H1 (cell line): ENCODE data around the gene RAMP1. TPM values are rescaled to one million over a fixed set of nuclear protein-coding genes. Genes with fewer than 3 reads are reported as not detected.

Experiments used
- CTCF ChIA-PET: fragments of 300-600 bp; sonication (Branson Sonifier 250); formaldehyde crosslinking; loops from one replicate; lab custom pipeline; 2021; ENCODE audit not compliant: partially characterized antibody; lab: Charles Lee
- POLR2A ChIA-PET: fragments of 300-600 bp; sonication (Branson Sonifier 250); formaldehyde crosslinking; loops from one replicate; lab custom pipeline; 2021; ENCODE audit warnings: inconsistent platforms; ENCODE audit not compliant: partially characterized antibody; lab: Charles Lee
- DNase-seq, 2 experiments: peaks; one replicate each; pipeline versions ENCODE4 v3.0.0 to v3.0.0-alpha.2; 2010 to 2022; ENCODE audit warnings: low spot score in 2 of 2, low read depth in 1 of 2, mixed read lengths in 1 of 2
- FAIRE-seq: peaks from 2 replicates; lab custom pipeline; 2011; peaks lifted over from hg19 to GRCh38; lab: Jason Lieb, UNC
- H2AFZ ChIP-seq: 2 replicates; pipeline ENCODE4 v1.8.1; 2012; ENCODE audit warnings: low read length, inconsistent platforms
- H2AK5ac ChIP-seq: 2 replicates; pipeline ENCODE4 v1.6.1; 2013; ENCODE audit warnings: low read depth, low read length
- H2BK120ac ChIP-seq: replicated peaks from 2 replicates; pipeline ENCODE3; 2013; ENCODE audit warnings: low read depth, low read length, inconsistent platforms
- H2BK12ac ChIP-seq: 2 replicates; pipeline ENCODE4 v1.6.1; 2013; ENCODE audit warnings: low read depth, low read length
- H2BK15ac ChIP-seq: 2 replicates; pipeline ENCODE4 v1.6.1; 2013; ENCODE audit warnings: low read length
- H2BK20ac ChIP-seq: 2 replicates; pipeline ENCODE4 v1.6.1; 2013; ENCODE audit warnings: low read length
- H2BK5ac ChIP-seq: 2 replicates; pipeline ENCODE4 v1.6.1; 2013; ENCODE audit warnings: low read depth, low read length
- H3K14ac ChIP-seq: 2 replicates; pipeline ENCODE4 v1.6.1; 2013; ENCODE audit warnings: inconsistent platforms; ENCODE audit not compliant: insufficient read length
- H3K18ac ChIP-seq: 2 replicates; pipeline ENCODE4 v1.6.1; 2013; ENCODE audit warnings: low read length; ENCODE audit errors: extremely low read depth
- H3K23ac ChIP-seq: 2 replicates; pipeline ENCODE4 v1.6.1; 2013; ENCODE audit warnings: inconsistent platforms; ENCODE audit not compliant: insufficient read length
- H3K23me2 ChIP-seq: 2 replicates; pipeline ENCODE4 v1.6.1; 2013; ENCODE audit warnings: low read depth, low read length
- H3K27ac ChIP-seq: 2 replicates; pipeline ENCODE4 v1.6.1; 2011; ENCODE audit warnings: low read depth, low read length, inconsistent platforms
- H3K27me3 ChIP-seq, 4 experiments: replicated peaks in 1 of 4; 1 replicate in 1 of 4; 2 replicates in 3 of 4; pipeline versions ENCODE4 v1.6.1 to v1.8.1; 2011 to 2013; ENCODE audit warnings: low read length in 3 of 4, mild to moderate bottlenecking in 3 of 4, inconsistent platforms in 2 of 4, mixed read lengths in 2 of 4, moderate library complexity in 1 of 4; ENCODE audit not compliant: control insufficient read depth in 3 of 4, insufficient read depth in 3 of 4; ENCODE audit errors: extremely low read depth in 1 of 4
- H3K36me3 ChIP-seq, 4 experiments: 2 replicates each; pipeline versions ENCODE4 v1.6.1 to v1.8.1; 2011 to 2013; ENCODE audit warnings: mild to moderate bottlenecking in 4 of 4, low read length in 3 of 4, moderate library complexity in 2 of 4, control low read depth in 1 of 4, inconsistent platforms in 1 of 4; ENCODE audit not compliant: insufficient read depth in 4 of 4, control insufficient read depth in 2 of 4
- H3K4ac ChIP-seq: replicated peaks from 2 replicates; pipeline ENCODE3; 2013; ENCODE audit warnings: low read length, low read depth, mixed read lengths, inconsistent platforms; ENCODE audit not compliant: insufficient read length
- H3K4me1 ChIP-seq, 4 experiments: replicated peaks in 1 of 4; 1 replicate in 1 of 4; 2 replicates in 3 of 4; pipeline versions ENCODE4 v1.6.1 to v1.8.1; 2011 to 2013; ENCODE audit warnings: low read length in 3 of 4, inconsistent platforms in 2 of 4, mixed read lengths in 1 of 4; ENCODE audit not compliant: insufficient read depth in 4 of 4, control insufficient read depth in 3 of 4
- H3K4me2 ChIP-seq, 2 experiments: 2 replicates each; pipeline versions ENCODE4 v1.6.1 to v1.8.1; 2011 to 2013; ENCODE audit warnings: low read depth in 2 of 2, low read length in 2 of 2, control low read depth in 1 of 2, inconsistent platforms in 1 of 2, mild to moderate bottlenecking in 1 of 2; ENCODE audit not compliant: insufficient read depth in 1 of 2
- H3K4me3 ChIP-seq, 4 experiments: fragments of 200-600, 300-600 bp in 1 of 4; sonication (generic), shearing (Covaris generic), sonication (Bioruptor Twin) in 1 of 4; 2 replicates each; pipeline versions ENCODE4 v1.5.1 to v1.8.1; 2011 to 2016; ENCODE audit warnings: low read length in 4 of 4, low read depth in 3 of 4, control low read depth in 2 of 4, inconsistent platforms in 2 of 4, mild to moderate bottlenecking in 2 of 4, mixed read lengths in 1 of 4, moderate library complexity in 1 of 4; ENCODE audit not compliant: insufficient read depth in 2 of 4; ENCODE audit errors: extremely low read depth in 1 of 4
- H3K56ac ChIP-seq: replicated peaks from 2 replicates; pipeline ENCODE3; 2013; ENCODE audit warnings: low read depth, mild to moderate bottlenecking, mixed read lengths, low read length, inconsistent platforms; ENCODE audit not compliant: insufficient read length
- H3K79me1 ChIP-seq: 2 replicates; pipeline ENCODE4 v1.6.1; 2013; ENCODE audit warnings: low read depth, low read length, control low read depth
- H3K79me2 ChIP-seq, 2 experiments: 2 replicates each; pipeline versions ENCODE4 v1.6.1 to v1.8.1; 2012 to 2013; ENCODE audit warnings: low read length in 2 of 2, mild to moderate bottlenecking in 2 of 2, inconsistent platforms in 1 of 2; ENCODE audit not compliant: insufficient read depth in 2 of 2, control insufficient read depth in 1 of 2
- H3K9ac ChIP-seq, 4 experiments: replicated peaks in 1 of 4; 1 replicate in 1 of 4; 2 replicates in 3 of 4; pipeline versions ENCODE4 v1.6.1 to v1.8.1; 2011 to 2013; ENCODE audit warnings: low read depth in 3 of 4, low read length in 3 of 4, control low read depth in 2 of 4, mild to moderate bottlenecking in 2 of 4, moderate library complexity in 2 of 4, inconsistent platforms in 1 of 4; ENCODE audit errors: extremely low read depth in 1 of 4
- H3K9me3 ChIP-seq, 2 experiments: 2 replicates each; pipeline versions ENCODE4 v1.6.1 to v1.8.1; 2012 to 2013; ENCODE audit warnings: mild to moderate bottlenecking in 2 of 2, moderate library complexity in 2 of 2, control low read depth in 1 of 2, inconsistent platforms in 1 of 2, low read depth in 1 of 2, low read length in 1 of 2, mixed read lengths in 1 of 2; ENCODE audit not compliant: insufficient read depth in 2 of 2
- H4K20me1 ChIP-seq, 2 experiments: replicated peaks in 1 of 2; 2 replicates each; pipeline versions ENCODE3 to v1.8.1; 2011 to 2013; ENCODE audit warnings: inconsistent platforms in 2 of 2, low read length in 2 of 2, mild to moderate bottlenecking in 1 of 2; ENCODE audit not compliant: insufficient read depth in 2 of 2, control insufficient read depth in 1 of 2
- H4K5ac ChIP-seq: 2 replicates; pipeline ENCODE4 v1.6.1; 2013; ENCODE audit warnings: low read length, low read depth, mixed read lengths, inconsistent platforms; ENCODE audit not compliant: insufficient read length
- H4K8ac ChIP-seq: 2 replicates; pipeline ENCODE4 v1.8.0; 2013; ENCODE audit warnings: mild to moderate bottlenecking, moderate library complexity, low read length, inconsistent platforms; ENCODE audit not compliant: insufficient read depth; ENCODE audit errors: extremely low read depth
- H4K91ac ChIP-seq: replicated peaks from 2 replicates; pipeline ENCODE3; 2013; ENCODE audit warnings: low read length, mixed read lengths, inconsistent platforms; ENCODE audit not compliant: insufficient read length
- NRF1 ChIP-seq: IDR thresholded peaks from 2 replicates; pipeline ENCODE4 v1.6.1; 2011; ENCODE audit warnings: mild to moderate bottlenecking, low read depth, low read length, improper control_type of control experiment
- WGBS, 2 experiments: shearing (Covaris generic) in 1 of 2; methylation state at CpG; one replicate each; pipeline versions ENCODE4 v1.1.6 to v1.1.7; 2013 to 2015; ENCODE audit warnings: low lambda C conversion rate in 2 of 2, mixed read lengths in 2 of 2, inconsistent platforms in 1 of 2, low coverage in 1 of 2, missing lambda C conversion rate in 1 of 2; ENCODE audit not compliant: insufficient replicate concordance in 2 of 2, insufficient coverage in 1 of 2, insufficient read length in 1 of 2; ENCODE audit errors: extremely low coverage in 1 of 2, missing lambda C conversion rate in 1 of 2; 5-methylcytosine and 5-hydroxymethylcytosine counted together
- polyA plus RNA-seq, 7 experiments: library from polyadenylated mRNA; depleted of rRNA in 3 of 7; stranded (reverse) in 5 of 7; unstranded in 2 of 7; fragments of >200 nt in 5 of 7; fragments of 200-250 nt in 2 of 7; gene quantifications; 1 replicate in 5 of 7; 2 replicates in 1 of 7; 4 replicates in 1 of 7; pipeline versions ENCODE4 v1.2.1 to v1.2.3, GENCODE V29; 2011 to 2013; ENCODE audit warnings: missing spikeins in 2 of 7, mixed read lengths in 2 of 7
- total RNA-seq: library from RNA; stranded (reverse); fragmentation: NEBNext Ultra II Directional; extraction: Animal tissue kit (Norgen Biotek cat#: 25700); gene quantifications from 2 replicates; pipeline ENCODE4 v1.2.1, GENCODE V29; 2021
- TF ChIP-seq, protein P1 (sequence below), 3 experiments: IDR thresholded peaks; 1 replicate in 2 of 3; 2 replicates in 1 of 3; pipeline versions ENCODE4 v1.5.1 to v1.6.1; 2011; ENCODE audit warnings: low read length in 3 of 3, mild to moderate bottlenecking in 3 of 3, inconsistent platforms in 2 of 3, low read depth in 1 of 3, moderate library complexity in 1 of 3; ENCODE audit not compliant: insufficient read depth in 1 of 3; ENCODE audit errors: control extremely low read depth in 1 of 3

Gene RAMP1
- total and polyA plus RNA-seq, 2 of the 8 experiments (the other 6 are each of a cell fraction or from before 2014, with no cell fraction given), result 0.65 to 4.3 TPM

DNA sequence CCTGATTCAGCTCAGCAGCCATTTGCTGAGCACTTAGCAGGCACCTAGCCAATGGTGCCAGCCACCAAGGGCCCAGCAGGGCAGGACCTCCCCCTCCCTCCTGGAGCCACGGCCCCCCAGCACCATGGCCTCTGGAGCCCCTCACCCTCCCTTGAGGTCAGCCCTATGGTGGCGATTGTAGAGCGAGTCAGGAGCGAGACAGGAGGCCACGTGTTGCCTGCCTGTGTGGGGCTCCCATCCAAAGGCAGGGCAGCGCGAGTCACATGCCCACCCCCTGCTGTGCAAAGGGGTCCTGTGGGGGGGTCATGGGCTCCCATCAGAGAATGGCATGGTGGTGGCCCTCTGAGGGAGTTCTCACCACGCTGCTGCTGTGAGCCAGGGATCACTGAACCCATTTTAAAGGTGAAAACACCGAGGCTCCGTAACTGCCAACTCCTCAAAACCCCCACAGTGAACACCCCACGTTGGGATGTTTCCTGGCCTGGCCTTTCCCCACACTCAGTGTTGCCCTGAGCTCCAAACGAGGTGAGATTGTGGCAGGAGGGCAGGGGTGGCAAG, 35.6 kb downstream of the RAMP1 start:
- Histone ChIP-seq H2BK120ac (no peak overlapping the region), H4K5ac (no peak overlapping the region), H4K8ac (no peak overlapping the region), H3K14ac (no peak overlapping the region), H4K91ac (no peak overlapping the region), H3K9me3 (no peaks in the 10 kb centered on the region), H3K4ac (no peak overlapping the region), H2BK20ac (0 out of 2 replicates have a peak overlapping the region, but pooled peaks have one; percentile 72), H2BK5ac (0 out of 2 replicates have a peak overlapping the region, but pooled peaks have one; percentile 75), H3K18ac (no peak overlapping the region), H3K4me1 (no peaks in the 10 kb centered on the region; a peak in 3 of 7 replicates), H2BK12ac (no peak overlapping the region), H3K23me2 (no peaks in the 10 kb centered on the region), H3K27ac (no peak overlapping the region), H3K4me3 (no peak overlapping the region), H2AFZ (no peak overlapping the region), H2AK5ac (no peak overlapping the region), H2BK15ac (peak overlapping the region; percentile 31; the same call in 1 of the 2 replicates), H3K79me1 (no peaks in the 10 kb centered on the region), H3K36me3 (no peaks in the 10 kb centered on the region), H3K79me2 (no peaks in the 10 kb centered on the region), H4K20me1 (no peaks in the 10 kb centered on the region), H3K23ac (no peak overlapping the region), H3K9ac (no peak overlapping the region), H3K27me3 (no peaks in the 10 kb centered on the region), H3K4me2 (no peak overlapping the region), H3K56ac (no peak overlapping the region)
- no peak for DNase-seq
- WGBS, 2 experiments, result 91% methylated on average over 12 of the region's 12 CpGs; no CpG with 5 or more reads in 1 of the 2 experiments
- CTCF ChIA-PET, result interaction anchor here (1.1 kb wide), 1 partner anchor 8 kb away, joined by 3 read pairs; no protein-coding TSS in a partner anchor
- TF ChIP-seq, protein P1, sequence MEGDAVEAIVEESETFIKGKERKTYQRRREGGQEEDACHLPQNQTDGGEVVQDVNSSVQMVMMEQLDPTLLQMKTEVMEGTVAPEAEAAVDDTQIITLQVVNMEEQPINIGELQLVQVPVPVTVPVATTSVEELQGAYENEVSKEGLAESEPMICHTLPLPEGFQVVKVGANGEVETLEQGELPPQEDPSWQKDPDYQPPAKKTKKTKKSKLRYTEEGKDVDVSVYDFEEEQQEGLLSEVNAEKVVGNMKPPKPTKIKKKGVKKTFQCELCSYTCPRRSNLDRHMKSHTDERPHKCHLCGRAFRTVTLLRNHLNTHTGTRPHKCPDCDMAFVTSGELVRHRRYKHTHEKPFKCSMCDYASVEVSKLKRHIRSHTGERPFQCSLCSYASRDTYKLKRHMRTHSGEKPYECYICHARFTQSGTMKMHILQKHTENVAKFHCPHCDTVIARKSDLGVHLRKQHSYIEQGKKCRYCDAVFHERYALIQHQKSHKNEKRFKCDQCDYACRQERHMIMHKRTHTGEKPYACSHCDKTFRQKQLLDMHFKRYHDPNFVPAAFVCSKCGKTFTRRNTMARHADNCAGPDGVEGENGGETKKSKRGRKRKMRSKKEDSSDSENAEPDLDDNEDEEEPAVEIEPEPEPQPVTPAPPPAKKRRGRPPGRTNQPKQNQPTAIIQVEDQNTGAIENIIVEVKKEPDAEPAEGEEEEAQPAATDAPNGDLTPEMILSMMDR (IDR thresholded peaks at IDR 0.05; ENCODE audit: control extremely low read depth in 1 of 3, insufficient read depth in 1 of 3, low read depth in 1 of 3, low read length in 3 of 3), result no peak
- no peak for TF ChIP-seq NRF1
- POLR2A ChIA-PET, result no interaction called here
- FAIRE-seq, result no peak
